ENCODE data around the gene PRPH2. TPM values are rescaled to one million over a fixed set of nuclear protein-coding genes. Genes with fewer than 3 reads are reported as not detected.
"Not testable (repeated sequence)": the region's sequence is repeated elsewhere in the genome, so short reads cannot be mapped to it uniquely, and the experiment has no call there.

PRPH2 gene
- total RNA-seq, 1 donor from 2014 or later, result 0.11 TPM

- Histone ChIP-seq H3K4me3 (no peak overlapping the region), H3K27ac (no peak overlapping the region), H3K36me3 (peaks cover 33 to 70% of the 10 kb centered on the region in 2 donors), H3K4me1 (peaks cover 10 to 24% of the 10 kb centered on the region in 2 donors), H3K9me3 (no peaks in the 10 kb centered on the region), H3K27me3 (no peaks in the 10 kb centered on the region)
- no peak for TF ChIP-seq CTCF (IDR thresholded peaks at IDR 0.05)
- intact Hi-C loops (cut with DNase I), result no loop called here
- DNase-seq (ENCODE audit: low spot score in 2 of 2), result no peak
Measured at GRCh38 chr6:42689371-42689770, 33.0 kb downstream of the PRPH2 start.

GRCh38 chr6:42688281-42688680 lies 34.1 kb downstream of the PRPH2 start:
- no peak for DNase-seq (ENCODE audit: low spot score in 2 of 2)
- Histone ChIP-seq H3K4me3 (no peak overlapping the region), H3K9me3 (no peaks in the 10 kb centered on the region), H3K4me1 (peaks cover 5 to 18% of the 10 kb centered on the region in 2 donors), H3K27ac (no peak overlapping the region), H3K36me3 (peaks cover 44 to 76% of the 10 kb centered on the region in 2 donors), H3K27me3 (no peaks in the 10 kb centered on the region)
- intact Hi-C loops (cut with DNase I), result no loop called here
- TF ChIP-seq CTCF (IDR thresholded peaks at IDR 0.05), result no peak

GRCh38 chr6:42679358-42679757 lies 43.0 kb downstream of the PRPH2 start:
- Histone ChIP-seq H3K27me3 (no peaks in the 10 kb centered on the region), H3K9me3 (no peaks in the 10 kb centered on the region), H3K27ac (no peak overlapping the region), H3K36me3 (peaks cover 93 to 96% of the 10 kb centered on the region in 2 donors), H3K4me3 (no peak overlapping the region), H3K4me1 (no peaks in the 10 kb centered on the region)
- no peak for DNase-seq (ENCODE audit: low spot score in 2 of 2)
- TF ChIP-seq CTCF (IDR thresholded peaks at IDR 0.05), result no peak
- intact Hi-C loops (cut with DNase I), result no loop called here

- H3K36me3 ChIP-seq, result peaks cover 96% of the 10 kb centered on the region in 2 donors
- H3K27me3 ChIP-seq, result no peaks in the 10 kb centered on the region
- TF ChIP-seq CTCF (IDR thresholded peaks at IDR 0.05), result no peak
- H3K4me1 ChIP-seq, result no peaks in the 10 kb centered on the region
- no peak for DNase-seq (ENCODE audit: low spot score in 2 of 2)
- H3K4me3 ChIP-seq, result no peak overlapping the region
- intact Hi-C loops (cut with DNase I), result no loop called here
- no peaks in the 10 kb centered on the region for H3K9me3 ChIP-seq
- H3K27ac ChIP-seq, result no peak overlapping the region
Measured at GRCh38 chr6:42674780-42675179, 47.6 kb downstream of the PRPH2 start.

- H3K36me3 ChIP-seq, result peaks cover 95 to 96% of the 10 kb centered on the region in 2 donors
- H3K9me3 ChIP-seq; H3K4me3 ChIP-seq; intact Hi-C loops (cut with DNase I); DNase-seq (ENCODE audit: low spot score in 2 of 2); H3K4me1 ChIP-seq; H3K27me3 ChIP-seq; H3K27ac ChIP-seq: not testable (repeated sequence)
Measured at GRCh38 chr6:42674368-42674767, 48.0 kb downstream of the PRPH2 start.

- Histone ChIP-seq H3K36me3 (peaks cover 54 to 79% of the 10 kb centered on the region in 2 donors), H3K9me3 (no peaks in the 10 kb centered on the region), H3K27me3 (no peaks in the 10 kb centered on the region), H3K27ac (no peak overlapping the region), H3K4me1 (no peaks in the 10 kb centered on the region), H3K4me3 (no peak overlapping the region)
- intact Hi-C loops (cut with DNase I), result no loop called here
- no peak for DNase-seq (ENCODE audit: low spot score in 2 of 2)
- no peak for TF ChIP-seq CTCF (IDR thresholded peaks at IDR 0.05)
Measured at GRCh38 chr6:42664718-42665117, 57.7 kb downstream of the PRPH2 start.
